Skin of body (tissue), 2 donors: ENCODE measurements around the gene CCN5. TPM values are rescaled to one million over a fixed set of nuclear protein-coding genes. Genes with fewer than 3 reads are reported as not detected.
A peak's percentile ranks its signal among the peaks of the same experiment; 100 is the strongest.

Source experiments
- DNase-seq: peaks from one replicate; lab custom pipeline; 2025; lab: John Stamatoyannopoulos, UW
- total RNA-seq: library from RNA; depleted of rRNA; stranded (reverse); fragments of >200 nt; gene quantifications from one replicate; pipeline ENCODE4 v1.2.3, GENCODE V29; 2014

Gene CCN5
- total RNA-seq, 1 donor from 2014 or later, result 0.20 TPM

DNA sequence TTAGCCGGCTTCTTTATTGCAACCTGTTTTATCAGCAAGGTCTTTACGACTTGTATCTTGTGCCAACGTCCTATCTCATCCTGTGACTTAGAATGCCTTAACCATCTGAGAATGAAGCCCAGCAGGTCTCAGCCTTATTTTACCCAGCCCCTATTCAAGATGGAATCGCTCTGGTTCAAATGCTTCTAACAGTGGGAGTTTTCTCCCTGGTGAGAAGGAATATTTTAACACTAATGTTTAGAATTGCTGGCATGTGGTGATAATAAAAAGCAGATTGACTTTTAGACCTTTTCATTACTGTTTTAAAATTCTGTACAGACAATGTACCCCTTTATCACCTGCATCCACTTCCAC is 20.6 kb downstream of the CCN5 start:
- no peak for DNase-seq

DNA sequence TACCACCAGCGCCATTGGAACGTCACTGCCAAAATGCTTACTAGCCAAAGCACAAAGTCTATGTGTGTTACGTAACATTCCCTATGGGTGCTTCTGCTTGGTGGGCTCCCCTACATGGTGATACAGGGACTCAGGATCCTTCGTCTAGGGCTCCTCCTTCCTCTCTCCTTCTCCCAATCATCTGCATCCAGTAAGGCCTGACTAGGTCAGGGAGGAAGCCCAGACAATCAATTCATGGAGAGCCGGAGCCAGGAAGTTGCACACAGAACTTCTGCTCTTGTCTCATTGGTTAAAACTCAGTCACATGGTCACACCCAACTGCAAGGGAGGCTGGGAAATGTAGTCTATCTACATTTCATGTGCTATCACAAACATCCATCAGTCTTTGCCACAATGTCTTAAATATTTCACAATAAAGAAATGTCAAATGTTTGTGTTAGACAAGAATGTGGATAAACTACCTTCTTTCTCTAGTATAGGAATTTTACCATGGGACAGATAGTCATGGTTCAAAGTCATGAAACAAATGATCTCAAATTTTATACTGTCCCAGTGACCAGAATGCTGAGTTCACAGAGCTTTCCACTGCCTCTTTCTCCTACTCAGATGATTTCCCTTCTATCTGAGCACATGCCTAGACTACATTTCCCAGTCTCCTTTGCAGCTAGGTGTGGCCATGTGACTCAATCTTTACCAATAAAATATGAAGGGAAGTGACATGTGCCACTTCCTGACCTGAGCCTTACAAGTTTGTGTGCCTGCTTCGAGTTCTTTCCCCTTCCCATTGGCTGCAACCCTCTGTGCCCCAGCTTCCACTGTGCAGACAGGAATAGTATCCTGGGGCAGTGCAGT is 21.2 kb downstream of the CCN5 start:
- DNase-seq, result peak; percentile 78

DNA sequence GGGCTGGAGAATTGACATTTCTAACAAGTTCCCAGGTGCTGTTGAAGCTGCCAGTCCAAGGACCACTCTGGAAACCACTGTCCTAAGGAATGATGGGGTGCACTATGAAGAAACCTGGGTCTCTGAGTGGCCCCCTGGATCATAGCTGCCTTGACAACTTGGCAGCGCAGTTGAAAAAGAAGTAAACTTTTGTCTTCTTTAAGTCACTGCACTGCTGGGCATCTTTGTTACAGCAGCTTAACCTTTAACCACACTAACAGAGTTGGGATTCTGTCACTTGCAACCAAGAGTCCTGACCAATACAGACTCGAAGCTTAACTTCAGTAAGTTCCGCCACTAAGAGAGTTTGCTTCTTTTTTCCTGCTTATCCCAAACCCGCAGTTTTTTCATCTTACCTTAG is 21.9 kb downstream of the CCN5 start:
- no peak for DNase-seq

DNA sequence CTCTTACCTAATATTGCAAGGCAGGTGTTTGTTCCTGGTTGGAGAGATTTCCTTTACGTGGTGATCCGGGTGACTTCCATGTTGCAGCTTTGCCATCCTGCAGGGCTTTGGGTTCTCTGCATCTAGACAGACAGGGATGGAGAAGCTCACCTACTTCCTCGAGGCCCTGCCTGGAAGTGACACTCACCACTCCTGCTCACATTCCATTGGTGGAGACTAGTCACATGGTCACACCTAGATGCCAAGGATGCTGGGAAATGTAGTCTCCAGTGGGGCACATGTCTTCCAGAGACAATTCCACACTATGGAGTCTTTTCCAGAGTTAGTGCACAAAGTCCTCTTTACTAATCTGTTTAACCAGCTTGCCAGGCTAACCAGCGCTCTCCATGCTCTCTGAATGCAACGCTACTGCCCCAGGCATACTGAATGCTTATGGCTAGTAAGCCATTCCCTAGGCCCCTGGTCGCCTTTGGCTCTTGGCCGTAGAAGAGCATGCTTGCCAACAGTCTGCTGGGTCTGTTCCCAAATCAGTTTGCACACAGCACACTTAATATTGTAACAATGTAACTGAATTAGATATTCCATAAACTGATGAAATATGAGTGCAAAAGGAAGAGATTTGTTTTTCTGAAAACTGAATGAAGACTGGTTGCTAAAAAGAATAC is 23.8 kb downstream of the CCN5 start:
- DNase-seq, result peak; percentile 43

DNA sequence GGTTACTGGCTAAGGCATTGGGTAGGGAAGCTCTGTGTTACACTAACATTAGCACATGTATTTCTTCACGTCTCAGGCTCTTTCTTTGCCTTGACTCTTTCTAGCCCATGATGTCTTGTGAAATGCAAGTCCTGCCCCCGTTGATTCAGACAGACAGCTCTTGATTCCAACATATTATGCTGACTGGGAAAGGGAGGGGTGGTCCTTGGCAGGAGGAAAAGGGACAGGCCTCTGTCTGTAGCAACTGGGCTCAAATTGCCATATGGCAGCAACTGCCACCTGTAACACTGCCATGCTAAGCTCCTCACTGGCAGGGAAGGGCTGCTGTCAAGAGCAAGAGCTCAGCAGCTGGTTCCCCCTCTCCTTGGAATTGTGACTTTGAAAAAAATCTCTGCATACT is 24.8 kb downstream of the CCN5 start:
- DNase-seq, result no peak

DNA sequence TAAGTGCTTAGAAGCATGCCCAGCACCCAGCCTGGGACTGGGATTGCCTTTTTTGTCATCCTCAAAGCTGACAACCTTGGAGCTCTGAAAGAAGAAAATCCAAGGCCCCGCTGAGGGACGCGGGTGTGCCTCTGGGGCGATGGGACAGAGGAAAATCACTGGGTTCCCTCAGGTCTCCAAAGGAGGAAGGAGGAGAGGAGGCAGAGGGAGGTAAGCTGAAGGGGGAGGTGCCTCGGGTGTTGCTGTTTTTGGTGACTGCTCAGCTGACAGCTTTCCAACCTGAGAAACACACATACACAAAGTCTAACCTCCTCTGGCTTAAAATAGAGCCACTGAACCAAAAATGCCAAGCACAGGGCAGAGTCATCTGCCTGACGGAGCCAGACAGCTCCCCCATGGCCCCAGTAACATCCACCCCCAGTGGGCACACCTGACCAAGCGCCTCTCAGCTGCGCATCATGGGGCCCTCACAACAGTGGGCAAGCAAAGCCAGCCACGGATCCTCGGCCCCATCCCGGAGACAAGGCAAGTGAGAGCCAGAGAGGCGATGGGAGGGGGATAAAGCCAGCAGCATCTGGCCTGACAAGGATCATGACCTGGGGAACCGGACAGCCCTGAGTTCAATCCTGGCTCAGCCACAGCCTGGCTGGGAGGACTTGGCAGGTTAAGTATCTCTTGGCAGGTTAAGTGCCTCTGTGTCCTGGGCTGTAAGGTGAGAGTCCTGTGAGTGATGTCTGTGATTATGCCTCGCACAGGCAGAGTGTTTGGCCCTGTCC is 27.3 kb downstream of the CCN5 start:
- no peak for DNase-seq

DNA sequence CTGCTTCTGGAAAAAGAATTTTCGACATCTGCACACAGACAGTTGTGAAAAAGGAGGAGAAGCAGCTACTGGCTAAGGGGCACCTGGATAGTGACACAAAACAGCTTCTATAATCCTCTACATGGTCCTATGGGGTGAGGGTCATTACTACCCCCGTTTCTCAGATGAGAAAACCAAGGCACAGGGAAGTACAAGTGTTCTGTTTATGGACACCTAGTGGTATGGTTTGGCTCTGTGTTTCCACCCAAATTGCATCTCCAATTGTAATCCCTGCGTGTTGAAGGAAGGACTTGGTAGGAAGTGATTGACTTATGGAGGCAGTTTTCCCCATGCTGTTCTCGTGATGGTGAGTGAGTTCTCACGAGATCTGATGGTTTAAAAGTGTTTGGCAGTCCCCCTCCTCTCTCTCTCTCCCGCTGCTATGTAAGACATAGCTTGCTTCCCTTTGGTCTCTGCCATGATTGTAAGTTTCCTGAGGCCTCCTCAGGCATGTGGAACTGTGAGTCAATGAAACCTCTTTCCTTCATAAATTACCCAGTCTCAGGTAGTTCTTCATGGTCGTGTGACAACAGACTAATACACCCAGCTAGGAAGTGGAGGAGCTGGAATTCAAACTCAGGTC is 28.0 kb downstream of the CCN5 start:
- DNase-seq, result no peak

DNA sequence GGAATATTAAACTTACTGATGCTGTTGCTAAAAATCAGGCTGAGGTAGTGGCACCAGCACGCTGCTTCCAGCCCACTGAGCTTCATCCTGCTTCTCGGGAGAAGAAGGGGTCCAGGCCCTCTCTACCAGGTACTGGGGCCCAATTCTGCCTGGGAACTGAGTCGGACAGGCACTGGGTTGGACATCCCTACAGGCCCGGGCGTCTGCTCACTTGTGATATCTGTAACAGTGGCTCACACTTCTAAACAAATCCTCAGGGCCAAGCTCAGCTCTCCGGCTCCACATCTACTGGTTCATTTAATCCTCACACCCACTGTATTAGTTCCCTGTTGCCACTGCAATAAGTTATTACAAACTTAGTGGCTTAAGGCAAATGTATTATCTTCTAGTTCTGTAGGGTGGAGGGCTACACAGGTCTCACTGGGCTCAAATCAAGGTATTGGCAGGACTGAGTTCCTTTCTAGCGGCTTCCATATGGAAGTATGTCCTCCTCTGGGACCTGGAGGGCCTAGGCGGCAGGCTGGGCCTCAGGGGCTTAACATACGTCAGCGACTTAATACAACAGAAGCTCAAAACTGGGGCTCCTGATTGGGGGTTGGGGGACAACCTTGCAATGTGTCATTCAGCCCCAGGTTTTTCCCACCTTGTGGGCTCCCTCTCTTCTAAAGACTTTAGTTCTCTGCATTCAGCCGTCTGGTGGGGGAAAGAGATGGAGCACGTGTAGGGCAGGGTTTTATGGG is 28.9 kb downstream of the CCN5 start:
- DNase-seq, result no peak

DNA sequence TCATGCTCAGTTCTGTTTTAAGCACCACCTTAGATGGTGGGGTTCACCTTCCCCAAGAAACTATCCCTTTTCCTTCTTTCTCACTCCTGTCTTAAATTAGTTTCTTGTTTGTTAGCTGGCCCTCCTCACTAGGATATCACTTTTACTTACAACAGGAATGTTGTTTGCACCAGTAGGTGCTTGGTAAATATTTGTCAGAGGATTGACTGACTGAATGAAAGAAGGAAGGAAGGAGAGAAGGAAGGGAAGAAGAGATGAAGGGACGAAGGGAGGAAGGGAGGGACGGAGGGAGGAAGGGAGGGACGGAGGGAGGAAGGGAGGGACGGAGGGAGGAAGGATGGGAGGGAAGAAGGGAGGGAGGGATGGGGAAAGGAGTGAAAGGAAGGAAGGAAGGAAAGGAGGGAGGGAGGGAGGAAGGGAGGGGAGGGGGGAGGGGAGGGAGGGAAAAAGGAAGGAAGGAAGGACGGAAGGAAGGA is 30.0 kb downstream of the CCN5 start:
- DNase-seq, result no peak

DNA sequence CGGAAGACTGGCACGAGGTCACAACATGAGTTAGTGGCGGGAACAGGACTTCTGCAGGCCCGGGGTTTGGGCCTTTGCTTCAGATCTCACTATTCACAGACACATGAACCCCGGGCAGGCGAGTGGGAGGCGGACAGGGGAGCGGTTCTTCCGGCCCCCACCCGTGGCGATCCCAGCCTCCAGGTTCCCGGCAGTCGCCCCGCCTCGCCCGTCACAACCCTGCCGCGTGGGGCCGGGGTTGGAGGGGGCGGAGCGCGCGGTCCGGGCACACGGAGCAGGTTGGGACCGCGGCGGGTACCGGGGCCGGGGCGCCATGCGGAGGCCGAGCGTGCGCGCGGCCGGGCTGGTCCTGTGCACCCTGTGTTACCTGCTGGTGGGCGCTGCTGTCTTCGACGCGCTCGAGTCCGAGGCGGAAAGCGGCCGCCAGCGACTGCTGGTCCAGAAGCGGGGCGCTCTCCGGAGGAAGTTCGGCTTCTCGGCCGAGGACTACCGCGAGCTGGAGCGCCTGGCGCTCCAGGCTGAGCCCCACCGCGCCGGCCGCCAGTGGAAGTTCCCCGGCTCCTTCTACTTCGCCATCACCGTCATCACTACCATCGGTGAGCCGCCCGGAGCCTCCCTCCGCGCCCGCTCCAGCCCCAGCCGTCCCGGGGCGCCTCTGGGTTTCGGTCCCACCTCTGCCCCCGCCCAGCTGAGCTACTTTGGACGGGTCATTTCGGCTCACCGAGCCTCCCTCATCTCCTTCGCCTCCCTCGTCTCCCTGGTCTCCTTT is 30.6 kb downstream of the CCN5 start, which contains the start of gene KCNK15:
Gene KCNK15, plus strand, starts transcription at position 268 of the 769 bp plus-strand sequence. Its CDS starts 46 bp downstream, at position 314.
- no peak for DNase-seq

DNA sequence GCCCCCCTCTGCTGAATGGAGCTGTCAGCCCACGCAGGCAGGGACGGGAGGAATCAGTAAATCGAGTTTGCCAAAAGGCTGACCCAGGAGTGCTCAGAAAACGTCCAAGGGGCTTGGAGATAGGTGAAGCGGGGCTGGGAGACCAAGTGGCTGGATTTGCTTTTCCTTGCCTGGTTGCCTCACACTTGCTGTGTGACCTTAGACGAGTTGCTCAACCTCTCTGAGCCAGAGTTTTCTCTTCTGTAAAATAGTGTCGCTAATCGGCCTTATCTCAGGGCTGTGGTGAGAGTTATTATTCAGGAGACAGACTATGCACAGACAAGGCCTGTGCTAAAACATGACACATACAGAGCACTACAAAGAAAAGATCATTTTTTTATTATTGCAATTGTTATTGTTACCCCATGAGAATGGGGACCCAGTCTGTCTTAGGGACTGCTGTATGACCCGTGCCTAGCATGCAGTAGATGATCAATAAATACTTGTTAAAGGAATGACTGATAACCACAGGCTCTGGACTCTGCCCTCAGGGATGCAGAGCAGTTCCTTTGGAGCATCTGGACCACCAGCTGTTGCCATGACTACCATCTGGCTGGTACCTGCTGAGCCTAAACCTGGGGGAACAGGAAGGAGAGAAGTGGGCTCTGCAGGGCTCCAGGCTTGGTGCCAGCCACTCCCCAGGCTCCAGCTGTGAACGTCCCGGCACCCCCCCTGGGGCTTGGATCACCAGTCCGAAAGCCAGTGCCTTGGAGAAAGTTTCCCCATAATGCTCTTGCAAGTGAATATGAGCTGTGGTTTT is 31.4 kb downstream of the CCN5 start:
- no peak for DNase-seq

DNA sequence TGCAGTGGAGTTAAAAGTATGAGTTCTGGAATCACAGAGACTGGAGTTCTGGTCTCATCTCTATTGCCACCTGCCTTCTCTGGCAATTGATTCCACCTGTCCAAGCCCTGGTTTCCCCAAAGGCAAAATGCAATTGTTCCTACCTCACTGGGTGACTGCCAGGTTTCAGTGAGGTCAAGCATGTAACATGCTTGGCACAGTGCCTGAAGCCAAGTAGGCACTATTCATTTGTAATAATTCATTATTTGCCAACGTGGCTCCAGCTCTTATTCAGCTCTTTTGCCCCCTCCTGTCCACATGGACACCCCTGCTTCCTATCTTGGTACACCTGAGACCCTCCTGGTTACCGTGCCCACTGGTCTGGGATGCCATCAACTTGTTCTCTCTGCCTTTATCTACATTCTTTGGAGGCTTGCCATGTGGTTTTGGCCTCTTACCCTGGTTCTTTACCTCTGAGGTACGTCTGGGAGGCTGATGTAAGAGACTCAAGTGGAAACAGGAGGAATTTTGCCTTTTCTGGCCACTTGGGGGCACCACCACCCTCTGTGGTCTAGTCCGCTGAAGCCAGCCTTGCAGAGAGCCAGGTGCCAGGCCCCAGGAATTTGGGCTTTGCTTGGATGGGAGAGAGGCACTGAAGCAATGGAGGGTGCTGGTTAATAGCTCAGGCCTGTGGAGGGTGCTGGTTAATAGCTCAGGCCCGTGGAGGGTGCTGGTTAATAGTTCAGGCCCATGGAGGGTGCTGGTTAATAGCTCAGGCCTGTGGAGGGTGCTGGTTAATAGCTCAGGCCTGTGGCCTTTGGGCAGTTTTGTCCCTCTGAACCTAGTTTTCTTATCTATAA is 32.2 kb downstream of the CCN5 start:
- no peak for DNase-seq

DNA sequence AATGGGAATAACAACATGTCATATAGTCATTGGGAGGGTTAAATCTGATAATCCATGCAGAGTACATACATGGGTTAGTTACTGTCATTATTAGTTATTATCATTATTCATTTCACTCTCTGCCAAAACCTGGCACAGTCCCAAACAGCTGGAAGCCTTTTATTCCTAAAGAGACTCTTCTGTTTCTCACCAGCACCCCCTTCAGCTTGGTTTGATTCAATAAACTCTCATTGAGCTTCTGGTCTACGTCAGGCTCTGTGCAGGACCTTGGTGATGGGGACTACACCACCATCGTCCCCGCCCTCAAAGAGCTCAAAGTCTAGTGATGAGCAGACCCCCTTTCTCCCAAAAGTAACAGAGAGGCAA is 32.8 kb downstream of the CCN5 start:
- DNase-seq, result no peak

DNA sequence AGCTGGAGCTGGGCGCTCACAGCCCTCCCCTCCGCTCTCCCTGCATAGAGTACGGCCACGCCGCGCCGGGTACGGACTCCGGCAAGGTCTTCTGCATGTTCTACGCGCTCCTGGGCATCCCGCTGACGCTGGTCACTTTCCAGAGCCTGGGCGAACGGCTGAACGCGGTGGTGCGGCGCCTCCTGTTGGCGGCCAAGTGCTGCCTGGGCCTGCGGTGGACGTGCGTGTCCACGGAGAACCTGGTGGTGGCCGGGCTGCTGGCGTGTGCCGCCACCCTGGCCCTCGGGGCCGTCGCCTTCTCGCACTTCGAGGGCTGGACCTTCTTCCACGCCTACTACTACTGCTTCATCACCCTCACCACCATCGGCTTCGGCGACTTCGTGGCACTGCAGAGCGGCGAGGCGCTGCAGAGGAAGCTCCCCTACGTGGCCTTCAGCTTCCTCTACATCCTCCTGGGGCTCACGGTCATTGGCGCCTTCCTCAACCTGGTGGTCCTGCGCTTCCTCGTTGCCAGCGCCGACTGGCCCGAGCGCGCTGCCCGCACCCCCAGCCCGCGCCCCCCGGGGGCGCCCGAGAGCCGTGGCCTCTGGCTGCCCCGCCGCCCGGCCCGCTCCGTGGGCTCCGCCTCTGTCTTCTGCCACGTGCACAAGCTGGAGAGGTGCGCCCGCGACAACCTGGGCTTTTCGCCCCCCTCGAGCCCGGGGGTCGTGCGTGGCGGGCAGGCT is 35.1 kb downstream of the CCN5 start:
- no peak for DNase-seq

DNA sequence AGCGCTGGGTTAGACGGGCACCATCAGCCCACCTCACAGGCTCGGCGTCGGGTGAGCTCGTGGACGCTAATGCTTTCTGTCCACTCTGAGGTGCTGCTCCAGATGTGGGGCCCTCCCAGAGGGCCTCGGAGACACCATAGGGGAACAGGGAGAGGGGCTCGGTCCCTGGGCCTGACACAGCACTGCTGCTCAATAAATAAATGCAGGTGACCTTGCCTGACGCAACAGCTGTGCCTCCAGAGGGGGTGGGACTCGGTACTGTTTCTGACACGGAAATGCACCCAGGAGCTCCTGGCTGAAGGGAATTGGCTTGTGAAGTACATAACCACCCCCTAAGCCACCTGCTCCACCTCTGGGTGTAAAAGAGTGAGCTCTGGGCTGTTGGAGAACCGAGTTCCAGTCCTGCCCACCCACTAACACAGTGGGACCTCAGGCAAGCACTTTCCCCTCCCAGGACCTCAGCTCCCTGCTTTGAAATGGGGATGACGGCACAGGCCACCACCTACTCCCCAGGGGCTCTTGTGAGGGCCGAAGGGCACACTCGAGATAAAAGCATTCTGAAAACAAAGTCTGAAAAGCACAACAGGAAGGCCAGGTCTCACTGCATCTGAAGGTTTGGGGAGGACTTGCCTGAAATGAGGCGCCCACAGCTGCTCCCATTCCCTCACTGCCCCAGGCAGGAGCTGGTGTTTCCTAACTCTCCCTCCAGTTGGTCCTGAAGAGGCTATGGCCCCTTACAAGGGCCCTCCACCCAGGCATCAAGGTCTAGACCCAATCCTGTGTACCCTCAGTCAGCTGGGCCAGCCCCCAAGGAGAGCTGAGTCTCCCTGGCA is 37.1 kb downstream of the CCN5 start:
- no peak for DNase-seq

DNA sequence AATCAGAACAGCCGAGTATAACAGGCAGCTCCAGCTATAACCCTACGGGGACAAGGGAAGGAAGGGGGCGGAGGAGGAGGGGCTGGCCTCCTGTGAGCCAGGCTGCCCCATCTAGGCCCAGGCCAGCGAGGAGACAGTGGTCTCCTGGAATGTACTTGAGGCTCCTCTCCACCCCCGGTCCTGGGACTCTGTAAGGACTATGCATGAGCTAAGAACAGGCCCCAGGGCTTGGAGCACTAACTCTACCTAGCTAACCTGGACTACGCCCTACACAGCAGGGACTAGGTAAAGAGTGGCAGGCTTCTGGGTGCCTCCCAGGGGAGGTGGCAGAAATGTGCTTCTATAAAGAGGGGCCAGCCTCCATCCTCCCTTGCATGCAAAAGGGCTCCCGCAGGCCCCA is 39.4 kb downstream of the CCN5 start:
- DNase-seq, result no peak
